D721Med (cell line): ENCODE results near the gene ARHGAP25.

ENCODE experiments used
- DNase-seq: peaks from one replicate; pipeline ENCODE4 v3.0.0; 2011; ENCODE audit warnings: low spot score; ENCODE audit not compliant: insufficient read length
- FAIRE-seq: peaks from 2 replicates; lab custom pipeline; 2011; peaks lifted over from hg19 to GRCh38; lab: Jason Lieb, UNC
- CTCF ChIP-seq: IDR thresholded peaks from 2 replicates; pipeline ENCODE4 v1.5.1; 2012; ENCODE audit warnings: mild to moderate bottlenecking, control low read depth; ENCODE audit not compliant: insufficient read depth; ENCODE audit errors: missing control alignments

ARHGAP25 gene

GRCh38 chr2:68812251-68812650 lies 77.6 kb downstream of the ARHGAP25 start:
- FAIRE-seq (no peak), DNase-seq (no peak)
- no peak for TF ChIP-seq CTCF

- TF ChIP-seq CTCF: no peak
- DNase-seq: no peak
- no peak for FAIRE-seq
These were observed 79.0 kb downstream of the ARHGAP25 start for GRCh38 chr2:68813596-68813995.

- no peak for FAIRE-seq
- no peak for DNase-seq
- no peak for TF ChIP-seq CTCF
These were observed 82.7 kb downstream of the ARHGAP25 start for GRCh38 chr2:68817306-68817705.

- TF ChIP-seq CTCF: no peak
- DNase-seq (no peak), FAIRE-seq (no peak)
These were observed 84.9 kb downstream of the ARHGAP25 start for GRCh38 chr2:68819556-68819955.

- DNase-seq (no peak), FAIRE-seq (no peak)
- no peak for TF ChIP-seq CTCF
These were observed 87.7 kb downstream of the ARHGAP25 start for GRCh38 chr2:68822207-68822872.

- DNase-seq (no peak), FAIRE-seq (no peak)
- TF ChIP-seq CTCF: no peak
These were observed 90.2 kb downstream of the ARHGAP25 start for GRCh38 chr2:68824831-68825230.

- no peak for DNase-seq
- no peak for TF ChIP-seq CTCF
- no peak for FAIRE-seq
These were observed 91.3 kb downstream of the ARHGAP25 start for GRCh38 chr2:68825866-68826265.
